HCT116 (cell line): Measurements from ENCODE around the gene ABHD17C. TPM values are rescaled to one million over a fixed set of nuclear protein-coding genes. Genes with fewer than 3 reads are reported as not detected.

Experiments
- ATAC-seq: fragments of 200-7000 bp; cut with Tn5 transposase; 2 replicates; pipeline ENCODE4 v1.9.1; 2020; ENCODE audit warnings: mild to moderate bottlenecking, moderate library complexity
- BruUV-seq: library from RNA; stranded (reverse); fragments of 400-500 nt; replicated peaks from 2 replicates; lab custom pipeline; 2021; lab: Mats Ljungman, UMichigan
- CTCF ChIA-PET: fragments of 300-600 bp; sonication (Branson Sonifier 250); formaldehyde crosslinking; loops from one replicate; lab custom pipeline; 2021; ENCODE audit warnings: antibody characterized with exemption; lab: Charles Lee
- POLR2A ChIA-PET: fragments of 300-600, 350-600 bp; sonication (Branson Sonifier 250); formaldehyde crosslinking; loops from one replicate; lab custom pipeline; 2021; ENCODE audit warnings: antibody characterized with exemption; lab: Charles Lee
- RAD21 ChIA-PET, 2 experiments: fragments of 300-600 bp; sonication (Branson Sonifier 250); formaldehyde crosslinking; loops; one replicate each; lab custom pipeline; 2023; ENCODE audit warnings: low total read pairs in 2 of 2; ENCODE audit not compliant: uncharacterized antibody in 2 of 2, unreplicated experiment in 2 of 2, low non-redundant PET in 1 of 2; lab: Charles Lee
- DNase-seq: peaks from one replicate; pipeline ENCODE4 v3.0.0-alpha.2; 2010; ENCODE audit warnings: low read depth, low spot score
- H2AFZ ChIP-seq: fragments of 200-600 bp; shearing (Covaris generic), sonication (generic); 2 replicates; pipeline ENCODE4 v1.6.1; 2017; ENCODE audit warnings: low read depth, mixed run types, mixed read lengths, antibody characterized with exemption, low read length; ENCODE audit not compliant: poor library complexity, severe bottlenecking
- H3K27ac ChIP-seq: 2 replicates; pipeline ENCODE4 v1.5.1; 2012; ENCODE audit warnings: low read depth, low read length
- H3K27me3 ChIP-seq: fragments of 200-600 bp; sonication (generic); 2 replicates; pipeline ENCODE4 v1.6.1; 2016; ENCODE audit warnings: mixed run types, low read length, mixed read lengths; ENCODE audit not compliant: insufficient read depth
- H3K36me3 ChIP-seq, 2 experiments: fragments of 200-500 bp in 1 of 2; fragments of 200-600 bp in 1 of 2; sonication (Bioruptor generic) in 1 of 2; sonication (generic) in 1 of 2; 2 replicates each; pipeline versions ENCODE4 v1.5.1 to v1.6.1; 2014 to 2016; ENCODE audit warnings: low read length in 2 of 2, inconsistent platforms in 1 of 2, mixed read lengths in 1 of 2, mixed run types in 1 of 2; ENCODE audit not compliant: insufficient read depth in 2 of 2, control insufficient read depth in 1 of 2
- H3K4me1 ChIP-seq, 2 experiments: fragments of 200-600 bp in 1 of 2; sonication (generic) in 1 of 2; 2 replicates each; pipeline versions ENCODE4 v1.5.1 to v1.6.1; 2012 to 2017; ENCODE audit warnings: low read length in 2 of 2, inconsistent platforms in 1 of 2, mild to moderate bottlenecking in 1 of 2, mixed read lengths in 1 of 2, mixed run types in 1 of 2, moderate library complexity in 1 of 2; ENCODE audit not compliant: insufficient read depth in 2 of 2, control insufficient read depth in 1 of 2
- H3K4me2 ChIP-seq: fragments of 200-600 bp; sonication (generic); 2 replicates; pipeline ENCODE4 v1.6.1; 2017; ENCODE audit warnings: mixed run types, low read length, mixed read lengths
- H3K4me3 ChIP-seq, 2 experiments: fragments of 200-600 bp in 1 of 2; sonication (generic) in 1 of 2; replicated peaks in 1 of 2; 2 replicates each; pipeline ENCODE4 v1.5.1; 2011 to 2016; ENCODE audit warnings: low read length in 2 of 2, control low read depth in 1 of 2, low read depth in 1 of 2, mild to moderate bottlenecking in 1 of 2, mixed read lengths in 1 of 2, mixed run types in 1 of 2
- H3K79me2 ChIP-seq: fragments of 200-600 bp; sonication (generic); 2 replicates; pipeline ENCODE4 v1.6.1; 2017; ENCODE audit warnings: mild to moderate bottlenecking, mixed run types, low read length, moderate library complexity, mixed read lengths; ENCODE audit not compliant: insufficient read depth
- H3K9ac ChIP-seq: fragments of 200-600 bp; sonication (generic); 2 replicates; pipeline ENCODE4 v1.6.1; 2016; ENCODE audit warnings: low read length, mixed read lengths
- H3K9me2 ChIP-seq: fragments of 200-600 bp; sonication (generic), shearing (Covaris generic); 2 replicates; pipeline ENCODE4 v1.6.1; 2017; ENCODE audit warnings: mixed run types, mild to moderate bottlenecking, moderate library complexity; ENCODE audit not compliant: insufficient read depth
- H3K9me3 ChIP-seq, 2 experiments: fragments of 200-500 bp in 1 of 2; fragments of 200-600 bp in 1 of 2; sonication (Bioruptor generic) in 1 of 2; sonication (generic) in 1 of 2; 2 replicates each; pipeline ENCODE4 v1.6.1; 2014 to 2017; ENCODE audit warnings: low read length in 2 of 2, mixed read lengths in 2 of 2, inconsistent platforms in 1 of 2, low read depth in 1 of 2, mild to moderate bottlenecking in 1 of 2, mixed run types in 1 of 2, moderate library complexity in 1 of 2; ENCODE audit not compliant: control insufficient read depth in 1 of 2, insufficient read depth in 1 of 2
- H4K20me1 ChIP-seq: fragments of 200-600 bp; sonication (generic), shearing (Covaris generic); 2 replicates; pipeline ENCODE4 v1.6.1; 2017; ENCODE audit warnings: mixed run types, mild to moderate bottlenecking, moderate library complexity; ENCODE audit not compliant: insufficient read depth
- CBX3 ChIP-seq: IDR thresholded peaks from 2 replicates; pipeline ENCODE4 v1.6.1; 2012; ENCODE audit warnings: low read depth
- ELF1 ChIP-seq: IDR thresholded peaks from 2 replicates; pipeline ENCODE4 v1.6.1; 2012; ENCODE audit warnings: low read depth, borderline replicate concordance
- EZH2 ChIP-seq: fragments of 200-600 bp; sonication (generic); IDR thresholded peaks from 2 replicates; pipeline ENCODE4 v1.6.1; 2017; ENCODE audit warnings: antibody characterized with exemption, mixed run types
- EZH2phosphoT487 ChIP-seq: fragments of 200-600 bp; IDR thresholded peaks from 2 replicates; pipeline ENCODE4 v1.6.1; 2018; ENCODE audit warnings: antibody characterized with exemption, borderline replicate concordance
- MAX ChIP-seq: IDR thresholded peaks from 2 replicates; pipeline ENCODE4 v1.6.1; 2012
- POLR2A ChIP-seq: IDR thresholded peaks from 2 replicates; pipeline ENCODE4 v1.7.0; 2011; ENCODE audit warnings: borderline replicate concordance; ENCODE audit not compliant: insufficient read depth, insufficient read length; ENCODE audit errors: extremely low read depth
- POLR2AphosphoS5 ChIP-seq: IDR thresholded peaks from 2 replicates; pipeline ENCODE4 v1.6.1; 2011; ENCODE audit warnings: mild to moderate bottlenecking, low read depth, low read length, moderate library complexity
- RAD21 ChIP-seq: IDR thresholded peaks from 2 replicates; pipeline ENCODE4 v1.6.1; 2012; ENCODE audit warnings: low read depth, mild to moderate bottlenecking
- ZBTB33 ChIP-seq: IDR thresholded peaks from 2 replicates; pipeline ENCODE4 v1.6.1; 2011; ENCODE audit warnings: mild to moderate bottlenecking, low read length, moderate library complexity; ENCODE audit not compliant: insufficient replicate concordance; ENCODE audit errors: extremely low read depth
- intact Hi-C: fragments of 100-400 bp; cut with micrococcal nuclease; formaldehyde crosslinking; loops from 2 replicates; pipeline ENCODE4 v1.10.0; 2022
- total RNA-seq: library from RNA; stranded (reverse); gene quantifications from one replicate; pipeline ENCODE4 v1.2.1, GENCODE V29; 2021; ENCODE audit not compliant: unreplicated experiment

Gene ABHD17C
- total RNA-seq, 1 experiment from 2014 or later = 27.9 TPM

- H3K27ac ChIP-seq = no peak overlapping the region
- H3K4me1 ChIP-seq = peaks cover 0 to 4% of the 10 kb centered on the region in 2 experiments; a peak in 1 of 4 replicates
- RAD21 ChIA-PET = no interaction called here
- no peaks in the 10 kb centered on the region for H4K20me1 ChIP-seq
- H2AFZ ChIP-seq = no peak overlapping the region
- no peaks in the 10 kb centered on the region for H3K36me3 ChIP-seq
- H3K27me3 ChIP-seq = no peaks in the 10 kb centered on the region
- intact Hi-C loops = no loop called here
- no peak overlapping the region for H3K4me2 ChIP-seq
- H3K79me2 ChIP-seq = no peaks in the 10 kb centered on the region
- no peak overlapping the region for H3K4me3 ChIP-seq
- POLR2A ChIA-PET = no interaction called here
- ATAC-seq (no peak), DNase-seq (no peak)
- TF ChIP-seq MAX (no peak), EZH2phosphoT487 (no peak), POLR2AphosphoS5 (no peak), RAD21 (no peak), EZH2 (no peak), POLR2A (no peak), ELF1 (no peak), CBX3 (no peak), ZBTB33 (no peak)
- no peaks in the 10 kb centered on the region for H3K9me2 ChIP-seq
- H3K9me3 ChIP-seq = no peaks in the 10 kb centered on the region
- no peak overlapping the region for H3K9ac ChIP-seq
- CTCF ChIA-PET = no interaction called here
- no TSS peak for BruUV-seq
These were observed 27.2 kb upstream of the ABHD17C start for GRCh38 chr15:80667936-80668335.
